ENCODE results near the gene DVL2.

The DVL2 gene

DNA sequence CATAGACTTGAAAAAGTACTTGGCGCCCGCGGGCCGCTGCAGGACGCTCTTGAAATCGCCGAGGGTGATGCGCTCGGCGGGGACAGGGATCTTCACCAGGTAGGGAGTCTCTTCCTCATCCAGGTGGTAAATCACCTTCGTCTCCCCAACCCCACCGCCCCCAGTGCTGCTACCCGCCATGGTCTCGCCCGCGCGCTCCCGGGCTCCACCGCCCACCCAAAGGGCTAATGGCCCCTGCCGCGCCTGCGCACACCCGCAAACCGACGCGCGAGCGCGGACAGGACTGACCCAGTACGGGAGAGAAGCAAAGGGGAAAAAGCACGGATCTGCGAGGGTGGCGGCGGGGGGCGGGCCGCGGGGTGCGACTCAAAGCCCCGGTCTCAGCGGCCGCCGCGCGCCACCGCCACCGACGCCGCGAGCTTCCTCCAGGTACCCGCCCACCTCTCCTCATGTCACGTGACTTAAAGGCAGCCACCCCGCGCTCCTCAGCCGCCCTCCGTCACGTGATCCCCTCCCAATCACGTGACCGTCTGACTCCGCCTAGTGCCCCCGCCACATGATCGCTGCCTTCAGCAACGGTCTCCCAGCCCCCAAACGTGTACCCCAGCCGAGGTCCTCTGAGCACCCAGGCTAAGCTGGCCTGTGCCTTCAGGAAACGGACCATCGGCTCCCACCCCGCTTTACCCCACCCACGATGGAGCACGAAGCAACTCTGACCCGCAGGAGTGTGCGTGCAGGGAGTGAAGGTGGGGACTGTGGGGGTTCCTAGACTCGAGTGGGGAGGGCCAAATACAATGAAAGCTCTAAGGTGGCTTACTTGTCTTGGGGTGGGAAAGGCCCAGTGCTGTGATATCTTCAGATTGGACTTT lies at the start of gene DVL2:
DVL2 (minus strand) TSS at position 435 of the 869 bp plus-strand sequence; CDS start at position 180, 255 bp downstream.
- peak; percentile 86 for DNase-seq

DNA sequence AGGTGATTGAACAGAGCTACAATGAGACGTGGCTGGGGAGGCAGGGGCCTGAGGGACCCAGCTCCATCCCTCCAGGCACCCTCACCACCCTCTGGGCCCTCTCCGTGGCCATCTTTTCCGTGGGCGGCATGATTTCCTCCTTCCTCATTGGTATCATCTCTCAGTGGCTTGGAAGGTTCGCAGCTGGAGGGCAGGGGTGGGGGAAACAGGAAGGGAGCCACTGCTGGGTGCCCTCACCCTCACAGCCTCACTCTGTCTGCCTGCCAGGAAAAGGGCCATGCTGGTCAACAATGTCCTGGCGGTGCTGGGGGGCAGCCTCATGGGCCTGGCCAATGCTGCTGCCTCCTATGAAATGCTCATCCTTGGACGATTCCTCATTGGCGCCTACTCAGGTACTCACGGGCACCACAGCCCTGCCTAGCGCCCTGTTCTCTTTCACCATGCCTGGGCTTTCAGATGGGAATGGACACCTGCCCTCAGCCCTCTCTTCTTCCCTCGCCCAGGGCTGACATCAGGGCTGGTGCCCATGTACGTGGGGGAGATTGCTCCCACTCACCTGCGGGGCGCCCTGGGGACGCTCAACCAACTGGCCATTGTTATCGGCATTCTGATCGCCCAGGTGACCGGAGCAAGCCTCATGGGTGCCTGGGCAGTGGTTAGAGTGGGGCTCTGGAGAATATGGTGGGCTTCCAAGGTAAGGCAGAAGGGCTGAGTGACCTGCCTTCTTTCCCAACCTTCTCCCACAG lies 49.3 kb upstream of the DVL2 start:
- DNase-seq: no peak

DNA sequence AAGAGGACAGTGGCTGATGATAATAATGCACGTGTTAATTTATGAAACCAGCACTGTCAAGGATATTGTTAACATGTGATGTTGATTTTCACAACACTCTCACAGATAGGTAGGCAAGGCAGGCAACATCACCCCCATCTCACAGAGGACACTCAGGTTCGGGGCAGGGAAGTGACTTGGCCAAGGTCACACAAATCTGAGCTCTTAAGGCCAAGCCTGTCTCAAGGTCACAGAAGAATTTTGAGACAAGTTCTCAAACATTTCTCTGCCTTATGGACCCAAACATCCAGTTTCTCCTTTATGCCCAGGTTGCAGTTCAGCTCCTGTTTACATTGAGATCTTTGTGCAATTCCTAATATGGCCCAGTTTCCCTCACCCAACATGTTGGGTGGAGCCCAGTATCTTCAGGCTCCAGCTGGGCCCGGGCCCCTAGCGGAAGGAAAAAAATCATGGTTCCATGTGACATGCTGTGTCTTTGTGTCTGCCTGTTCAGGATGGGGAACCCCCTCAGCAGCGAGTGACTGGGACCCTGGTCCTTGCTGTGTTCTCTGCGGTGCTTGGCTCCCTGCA lies 48.5 kb upstream of the DVL2 start:
- DNase-seq: no peak

DNA sequence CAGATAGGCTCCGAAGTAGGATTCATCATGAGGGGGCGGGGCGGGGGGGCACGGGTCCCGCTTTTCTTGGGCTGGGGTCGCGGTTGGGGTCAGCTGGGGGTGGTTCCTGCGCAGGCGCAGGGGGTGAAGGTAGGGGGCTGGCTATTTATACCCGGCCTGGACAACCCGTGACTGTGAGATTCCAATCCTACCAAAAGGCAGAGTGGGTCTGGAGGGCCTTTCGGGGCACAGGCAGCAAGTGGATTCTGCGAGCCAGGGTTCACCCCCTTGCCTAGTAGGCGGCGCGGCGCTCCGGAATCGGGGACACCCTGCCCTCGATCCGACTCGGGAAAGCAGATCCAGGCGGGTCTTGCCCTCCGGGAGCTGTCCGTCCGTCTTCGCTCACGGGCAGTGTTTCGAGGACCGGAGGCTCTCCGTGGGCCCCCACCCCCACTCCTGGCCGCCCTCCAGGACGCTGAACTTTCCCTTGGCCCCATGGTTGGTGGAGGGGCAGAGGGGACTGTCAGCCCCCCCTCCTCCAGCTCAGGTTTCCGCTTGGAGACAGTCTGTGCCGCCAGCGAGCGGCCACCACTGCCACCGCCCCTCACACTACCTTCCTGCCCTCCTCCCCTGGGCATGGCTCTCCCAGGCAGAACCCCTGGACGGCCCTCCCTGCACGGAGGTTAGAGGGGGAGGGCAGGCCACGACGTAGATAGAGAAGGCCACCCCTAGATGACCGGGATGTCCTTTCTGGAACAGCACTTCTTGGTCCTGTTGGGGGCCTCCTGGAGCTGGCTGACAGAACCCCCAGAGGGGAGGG lies 47.8 kb upstream of the DVL2 start:
- DNase-seq: no peak

DNA sequence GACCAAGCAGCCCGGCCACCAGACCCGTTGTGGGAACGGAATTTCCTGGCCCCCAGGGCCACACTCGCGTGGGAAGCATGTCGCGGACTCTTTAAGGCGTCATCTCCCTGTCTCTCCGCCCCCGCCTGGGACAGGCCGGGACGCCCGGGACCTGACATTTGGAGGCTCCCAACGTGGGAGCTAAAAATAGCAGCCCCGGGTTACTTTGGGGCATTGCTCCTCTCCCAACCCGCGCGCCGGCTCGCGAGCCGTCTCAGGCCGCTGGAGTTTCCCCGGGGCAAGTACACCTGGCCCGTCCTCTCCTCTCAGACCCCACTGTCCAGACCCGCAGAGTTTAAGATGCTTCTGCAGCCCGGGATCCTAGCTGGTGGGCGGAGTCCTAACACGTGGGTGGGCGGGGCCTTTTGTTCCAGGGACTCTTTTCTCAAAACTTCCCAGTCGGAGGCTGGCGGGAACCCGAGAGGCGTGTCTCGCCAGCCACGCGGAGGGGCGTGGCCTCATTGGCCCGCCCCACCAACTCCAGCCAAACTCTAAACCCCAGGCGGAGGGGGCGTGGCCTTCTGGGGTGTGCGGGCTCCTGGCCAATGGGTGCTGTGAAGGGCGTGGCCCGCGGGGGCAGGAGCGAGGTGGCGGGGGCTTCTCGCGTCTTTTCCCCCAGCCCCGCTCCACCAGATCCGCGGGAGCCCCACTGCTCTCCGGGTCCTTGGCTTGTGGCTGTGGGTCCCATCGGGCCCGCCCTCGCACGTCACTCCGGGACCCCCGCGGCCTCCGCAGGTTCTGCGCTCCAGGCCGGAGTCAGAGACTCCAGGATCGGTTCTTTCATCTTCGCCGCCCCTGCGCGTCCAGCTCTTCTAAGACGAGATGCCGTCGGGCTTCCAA lies 47.0 kb upstream of the DVL2 start, which contains the start of gene SLC2A4:
SLC2A4 (plus strand) TSS at position 645 of the 879 bp plus-strand sequence; CDS start at position 862, 217 bp downstream.
- peak; percentile 63 for DNase-seq

DNA sequence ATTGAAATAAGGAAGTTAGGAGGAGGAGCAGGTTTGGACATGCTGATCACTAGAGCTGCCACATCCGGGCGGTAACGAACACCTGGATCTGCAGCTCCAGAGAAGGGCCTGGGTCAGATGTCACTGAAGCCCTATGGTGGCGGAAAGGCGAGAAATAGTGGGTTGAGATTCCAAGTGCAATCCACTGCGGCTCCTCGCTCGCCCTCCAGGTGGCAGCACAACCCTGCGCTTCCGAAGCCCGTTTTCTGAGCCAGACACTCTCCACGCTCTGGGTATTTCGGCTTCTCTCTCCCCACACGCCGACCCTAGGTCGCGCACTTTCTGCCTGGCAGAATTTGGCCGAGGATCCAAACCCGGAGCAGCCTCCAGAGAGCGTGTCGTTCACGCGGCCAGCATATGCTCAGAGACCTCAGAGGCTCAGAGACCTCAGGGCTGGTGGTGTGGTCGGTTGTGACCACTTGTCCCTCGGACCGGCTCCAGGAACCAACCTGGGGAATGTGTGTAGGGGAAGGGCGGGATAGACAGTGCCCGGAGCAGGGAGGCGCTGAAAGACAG lies 46.3 kb upstream of the DVL2 start:
- peak; percentile 69 for DNase-seq

DNA sequence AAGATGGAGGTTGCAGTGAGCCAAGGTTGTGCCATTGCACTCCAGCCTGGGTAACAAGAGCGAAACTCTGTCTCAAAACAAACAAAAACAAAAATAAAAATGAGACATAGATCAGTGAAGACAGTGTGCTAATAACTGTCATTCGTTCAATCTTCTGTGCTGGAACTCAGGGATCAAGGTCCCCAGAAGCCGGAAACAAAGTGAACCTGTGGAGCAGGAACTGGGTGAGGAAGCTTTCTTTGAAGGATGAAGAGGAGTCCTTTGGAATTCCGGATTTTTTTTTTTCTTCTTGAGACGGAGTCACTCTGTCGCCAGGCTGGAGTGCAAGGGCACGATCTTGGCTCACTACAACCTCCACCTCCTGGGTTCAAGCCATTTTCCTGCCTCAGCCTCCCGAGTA lies 45.1 kb upstream of the DVL2 start:
- no peak for DNase-seq

DNA sequence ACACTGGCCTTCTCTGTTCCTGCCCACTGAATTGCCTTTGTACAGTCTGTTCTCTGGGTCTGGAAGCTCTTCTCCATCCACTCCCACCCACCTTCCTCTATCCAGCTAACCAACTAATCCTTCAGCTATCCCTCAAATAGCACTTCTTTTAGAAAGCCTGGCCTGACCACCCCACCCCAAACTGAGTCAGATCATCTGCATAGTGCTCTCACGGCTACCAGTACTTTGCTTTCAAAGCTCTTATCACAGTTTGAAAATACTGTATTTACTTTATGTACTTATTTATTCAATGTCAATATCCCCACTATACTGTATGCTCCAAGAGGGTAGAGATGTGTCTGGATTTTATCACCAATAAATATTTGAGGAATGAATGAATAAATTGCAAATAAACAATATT lies 32.5 kb upstream of the DVL2 start:
- DNase-seq: no peak

DNA sequence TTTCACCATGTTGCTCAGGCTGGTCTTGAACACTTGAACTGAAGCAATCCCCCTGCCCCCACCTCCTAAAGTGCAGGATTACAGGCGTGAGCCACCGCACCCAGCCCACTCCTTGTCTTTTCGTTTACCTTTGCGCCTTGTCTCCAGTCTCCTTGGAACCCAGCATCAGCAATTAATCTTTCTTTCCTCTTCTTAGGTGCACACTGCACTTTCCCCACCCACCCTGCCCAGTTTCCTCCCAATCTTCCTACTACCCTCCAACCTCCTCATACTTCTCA lies 29.4 kb upstream of the DVL2 start:
- no peak for DNase-seq

DNA sequence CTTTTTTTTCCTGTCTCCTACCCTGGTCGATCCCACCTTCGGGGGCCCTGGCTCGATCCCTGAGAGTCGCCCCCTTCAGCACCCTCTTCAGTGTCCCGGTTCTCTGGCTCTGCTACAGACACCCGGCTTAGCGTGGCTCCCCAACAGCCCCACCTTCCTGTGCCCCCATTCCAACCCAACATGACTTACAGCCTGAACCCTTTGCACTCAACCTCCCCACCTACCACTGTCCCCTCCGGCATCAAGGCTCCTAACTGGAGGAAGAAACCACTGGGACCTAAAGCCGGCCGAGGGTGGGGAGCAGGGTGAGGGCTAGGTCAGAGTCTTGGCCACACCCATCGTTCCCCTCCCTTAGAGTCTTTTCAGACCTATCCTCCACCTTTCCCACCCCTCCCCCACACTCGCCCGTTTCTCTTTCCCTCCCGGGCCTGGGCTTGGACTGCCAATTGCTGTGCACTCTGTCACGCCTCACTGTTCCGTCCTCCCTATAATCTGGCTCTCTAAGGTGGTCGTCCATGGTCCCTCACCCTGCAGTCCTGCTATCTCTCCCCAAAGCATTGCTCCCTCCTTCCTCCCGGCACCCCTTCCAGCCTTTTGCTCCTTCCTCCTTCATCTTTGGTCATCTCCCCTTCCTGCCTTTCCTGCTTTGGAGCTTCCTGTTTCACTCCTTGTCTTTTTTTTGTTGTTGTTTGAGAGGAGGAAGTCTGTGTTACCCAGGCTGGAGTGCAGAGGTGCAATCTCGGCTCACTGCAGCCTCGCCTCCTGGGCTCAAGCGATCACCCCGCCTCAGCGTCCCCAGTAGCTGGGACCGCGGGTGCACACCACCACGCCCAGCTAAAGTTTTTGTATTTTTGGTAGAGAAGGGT lies 28.9 kb upstream of the DVL2 start:
- no peak for DNase-seq

DNA sequence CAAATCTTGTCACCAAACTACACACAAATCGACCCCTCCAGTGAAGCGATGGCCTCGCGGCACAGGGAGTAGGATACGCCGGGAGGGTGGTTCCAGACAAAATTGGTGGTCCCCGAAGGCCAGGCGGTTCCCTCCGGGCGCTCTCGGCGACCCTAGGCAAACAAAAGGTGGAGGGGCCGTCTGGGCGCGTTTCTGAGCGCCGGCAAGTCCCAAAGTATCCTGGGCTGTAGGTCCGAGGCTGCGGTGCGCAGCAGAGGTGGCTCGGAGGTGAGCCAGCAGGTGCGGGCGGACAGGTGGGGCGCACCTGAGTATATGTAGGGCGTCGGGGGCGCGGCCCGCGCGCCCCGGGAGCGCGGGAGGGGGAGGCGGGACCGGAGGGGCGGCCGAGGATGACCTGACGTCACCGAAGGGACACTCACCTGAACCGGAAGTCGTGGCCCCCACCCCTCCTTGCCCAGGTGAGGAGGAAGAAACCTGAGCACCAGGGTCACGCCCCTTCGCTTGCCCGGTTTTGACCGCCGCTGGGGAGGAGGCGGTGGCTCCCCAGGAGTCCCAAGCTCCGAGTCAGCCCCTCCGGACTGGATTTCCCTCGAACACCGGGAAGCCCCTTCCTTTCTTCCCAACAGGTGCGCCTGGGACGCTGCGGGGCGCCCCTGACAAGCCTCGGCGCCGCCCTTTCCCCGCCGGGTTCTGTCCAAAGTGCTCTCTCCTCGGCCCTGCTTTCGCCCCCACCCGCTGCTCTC lies 28.0 kb upstream of the DVL2 start, which contains the start of gene CLDN7:
CLDN7 (minus strand) TSS at position 287 of the 743 bp plus-strand sequence. CDS start 435 bp downstream, outside the sequence.
- DNase-seq: no peak

DNA sequence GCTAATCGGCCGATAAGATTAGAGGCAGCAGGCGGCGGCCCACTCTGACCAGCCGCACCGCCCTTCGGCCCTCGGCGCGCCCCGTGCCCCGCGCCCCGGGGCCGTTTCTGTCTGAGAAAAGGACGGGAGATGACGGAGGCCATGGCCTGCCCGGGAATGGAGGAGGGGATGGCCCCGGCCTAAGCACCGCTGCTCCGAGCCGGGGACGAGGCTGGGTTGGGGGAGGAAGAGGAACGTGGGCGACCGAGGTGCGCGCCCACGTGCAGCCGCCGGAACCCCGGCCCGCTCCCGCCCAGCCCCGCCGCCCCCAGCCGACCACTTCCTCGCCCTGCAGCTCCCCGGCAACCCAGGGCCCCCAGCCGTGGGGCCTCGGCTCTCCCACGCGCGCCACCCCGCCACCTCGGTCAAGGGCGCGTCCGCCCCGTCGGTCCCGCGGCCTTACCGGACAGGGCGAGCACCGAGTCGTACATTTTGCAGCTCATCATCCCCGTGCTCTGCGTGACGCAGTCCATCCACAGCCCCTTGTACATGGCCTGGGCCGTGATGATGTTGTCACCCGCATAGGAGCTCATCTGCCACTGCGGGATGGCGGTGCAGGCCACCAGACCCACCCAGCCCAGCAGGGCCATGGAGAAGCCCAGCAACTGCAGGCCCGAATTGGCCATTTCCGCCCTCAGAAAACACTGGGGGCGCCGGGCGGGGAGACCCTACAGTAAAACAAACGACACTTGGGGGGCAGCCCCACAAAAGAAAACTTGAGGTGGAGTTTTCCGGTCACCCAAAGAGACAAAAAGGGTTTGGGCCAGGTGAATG lies 27.3 kb upstream of the DVL2 start:
- DNase-seq: no peak

DNA sequence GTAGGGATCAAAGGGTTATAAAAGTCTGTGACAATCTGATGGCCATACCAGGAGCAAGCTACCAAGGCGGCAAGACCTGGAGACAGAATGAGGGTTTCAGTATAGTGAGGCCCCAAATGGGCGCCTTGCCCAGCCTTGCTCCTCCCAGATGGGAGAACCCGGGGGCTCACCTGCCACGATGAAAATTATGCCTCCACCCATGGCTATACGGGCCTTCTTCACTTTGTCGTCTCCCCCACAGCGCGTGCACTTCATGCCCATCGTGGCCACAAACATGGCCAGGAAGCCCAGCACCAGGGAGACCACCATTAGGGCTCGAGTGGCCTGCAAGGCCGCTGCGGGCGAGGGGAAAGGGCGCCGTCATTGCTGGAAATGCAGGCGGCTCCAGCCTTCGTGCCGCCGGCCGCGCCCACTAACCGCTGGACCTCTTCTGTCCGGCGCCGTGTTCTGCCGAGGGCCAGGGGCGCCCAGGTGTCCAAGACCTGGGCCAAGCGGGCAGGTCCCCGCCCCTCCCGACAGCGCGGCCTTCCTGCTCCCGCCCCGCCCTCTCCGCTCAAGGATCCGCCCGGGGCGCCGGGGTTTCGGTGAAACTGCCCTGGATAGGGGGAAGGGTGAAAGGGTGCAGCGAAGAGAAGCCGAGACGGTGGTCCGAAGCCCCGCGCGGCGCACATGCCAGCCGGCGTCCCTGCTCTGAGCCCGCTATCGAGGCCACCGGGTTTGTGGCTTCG lies 26.5 kb upstream of the DVL2 start:
- no peak for DNase-seq

DNA sequence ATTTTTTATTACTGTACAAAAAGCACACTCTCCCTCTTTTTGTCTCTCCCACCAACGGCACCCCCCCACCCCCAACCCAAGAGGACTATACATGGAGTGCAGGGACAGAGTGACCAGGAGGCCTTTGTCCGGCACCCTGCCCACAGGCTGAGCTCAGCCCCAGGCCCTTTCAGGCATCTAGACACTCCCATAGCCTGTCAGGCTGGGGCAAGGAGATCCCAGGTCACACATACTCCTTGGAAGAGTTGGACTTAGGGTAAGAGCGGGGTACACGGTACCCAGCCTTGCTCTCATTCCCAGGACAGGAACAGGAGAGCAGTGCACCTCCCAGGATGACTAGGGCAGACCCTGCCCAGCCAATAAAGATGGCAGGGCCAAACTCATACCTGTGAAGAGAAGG lies 25.8 kb upstream of the DVL2 start:
- DNase-seq: no peak

DNA sequence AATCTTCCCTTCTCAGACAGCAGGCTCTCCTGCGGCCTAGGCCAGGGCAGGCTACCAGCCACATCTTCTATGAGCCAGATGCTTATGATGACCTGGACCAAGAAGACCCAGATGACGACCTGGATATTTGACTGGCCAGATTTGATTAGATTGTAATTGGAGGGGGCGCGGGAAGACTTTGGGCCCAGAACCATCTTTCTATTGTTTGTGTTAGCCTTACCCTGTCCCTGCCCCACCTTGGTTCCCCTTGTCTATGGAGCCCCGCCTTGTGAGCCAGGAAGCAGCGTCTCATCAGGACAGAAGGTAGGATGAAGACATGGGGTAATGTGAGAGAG lies 25.2 kb upstream of the DVL2 start:
- no peak for DNase-seq

DNA sequence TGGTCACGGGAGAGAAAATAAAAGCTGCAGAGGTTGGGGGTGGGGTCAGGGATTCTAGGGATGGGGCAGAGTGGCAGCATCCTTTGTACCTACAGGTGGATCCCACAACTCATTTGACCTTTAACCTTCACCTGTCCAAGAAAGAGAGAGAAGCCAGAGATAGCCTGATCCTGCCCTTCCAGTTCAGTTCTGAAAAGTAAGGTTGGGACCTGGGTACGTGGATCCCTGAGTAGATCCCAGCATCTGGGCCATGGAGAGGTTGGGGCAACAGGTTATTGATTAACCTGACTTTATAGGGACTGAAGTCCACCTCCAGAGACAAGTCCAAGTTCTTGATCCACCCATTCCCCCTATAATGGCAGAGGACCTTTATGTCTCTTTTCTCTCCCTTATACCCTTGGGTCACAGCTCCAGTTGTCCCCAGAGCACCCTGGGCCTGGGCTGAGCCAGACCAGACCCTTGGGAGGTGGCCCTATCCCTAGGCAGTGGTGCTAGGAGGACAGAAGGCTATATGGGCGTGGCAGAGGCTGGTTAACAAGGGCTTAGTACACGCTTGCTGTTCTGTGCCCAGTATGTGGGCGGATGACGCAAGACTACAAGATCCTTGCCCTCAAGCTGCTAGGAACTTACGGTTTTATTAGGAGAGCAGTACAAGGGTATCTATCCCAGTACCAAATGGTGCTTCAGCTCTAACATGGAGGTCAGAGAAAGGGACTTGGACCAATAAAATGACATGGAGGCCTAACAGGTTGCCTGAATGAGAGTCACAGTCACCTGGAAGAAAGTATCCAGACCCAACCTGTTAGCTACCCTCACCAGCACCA lies 24.6 kb upstream of the DVL2 start:
- no peak for DNase-seq

DNA sequence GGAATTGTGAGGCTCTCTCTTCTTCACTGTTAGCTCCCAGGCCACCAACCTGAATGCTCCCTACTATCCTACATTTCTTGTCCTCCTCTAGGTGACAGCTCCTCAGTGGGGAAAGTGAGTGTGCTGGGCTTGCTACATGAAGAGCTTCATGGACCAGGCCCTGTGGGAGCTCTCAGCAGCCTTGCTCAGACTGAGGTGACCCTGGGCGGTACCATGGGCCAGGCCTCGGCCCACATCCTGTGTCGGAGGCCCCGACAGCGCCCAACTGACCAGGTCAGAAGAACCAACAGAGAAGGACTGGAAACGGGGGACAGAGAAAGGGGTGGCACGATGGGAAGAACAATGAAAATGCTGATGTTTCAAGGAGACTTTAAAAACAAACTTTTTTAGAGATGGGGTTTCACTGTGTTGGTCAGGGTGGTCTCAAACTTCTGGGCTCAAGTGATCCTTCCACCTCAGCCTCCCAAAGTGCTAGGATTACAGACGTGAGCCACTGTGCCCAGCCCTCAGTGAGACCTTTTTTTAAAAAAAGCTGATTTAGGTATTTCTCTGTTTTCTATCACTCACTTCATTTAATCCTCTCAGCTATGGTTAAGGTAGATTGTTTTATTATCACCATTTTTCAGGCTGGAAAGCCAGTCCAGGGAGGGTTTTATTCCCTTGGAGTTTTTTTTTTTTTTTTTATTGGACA lies 22.6 kb upstream of the DVL2 start:
- DNase-seq: no peak

All from kidney glomerular epithelial cell (primary cell).